Type B pancreatic cell (in vitro differentiated cells): ENCODE data around the gene MICALL1. TPM values are rescaled to one million over a fixed set of nuclear protein-coding genes. Genes with fewer than 3 reads are reported as not detected.

Source experiments
- DNase-seq: peaks from one replicate; pipeline ENCODE4 v3.0.0; 2021; ENCODE audit warnings: mixed read lengths; ENCODE audit not compliant: unreplicated experiment; ENCODE audit errors: extremely low spot score
- H3K27ac Mint-ChIP-seq: 2 replicates; pipeline ENCODE4 v1.8.0; 2021; ENCODE audit warnings: mild to moderate bottlenecking, mixed read lengths
- H3K27me3 Mint-ChIP-seq: 2 replicates; pipeline ENCODE4 v1.8.0; 2021; ENCODE audit warnings: mixed read lengths
- H3K36me3 Mint-ChIP-seq: 2 replicates; pipeline ENCODE4 v1.8.0; 2021; ENCODE audit warnings: mixed read lengths
- H3K4me1 Mint-ChIP-seq: one replicate; pipeline ENCODE4 v1.8.0; 2021; ENCODE audit warnings: mixed read lengths; ENCODE audit not compliant: unreplicated experiment
- H3K4me3 Mint-ChIP-seq: 2 replicates; pipeline ENCODE4 v1.8.0; 2021; ENCODE audit warnings: mild to moderate bottlenecking, mixed read lengths
- H3K9me3 Mint-ChIP-seq: 2 replicates; pipeline ENCODE4 v1.8.0; 2021; ENCODE audit warnings: mixed read lengths
- microRNA-seq: library from miRNA; unstranded; fragments of <30 nt; microRNA quantifications from one replicate; pipeline ENCODE4, GENCODE V29; 2020
- total RNA-seq: library from RNA; stranded (reverse); gene quantifications from 2 replicates; pipeline ENCODE4 v1.2.1, GENCODE V29; 2021; ENCODE audit warnings: low replicate concordance
- TF ChIP-seq, protein P1 (sequence below): fragments of 200-600 bp; sonication (generic); conservative IDR thresholded peaks from 2 replicates; pipeline ENCODE4 v1.5.0; 2021; ENCODE audit warnings: antibody characterized with exemption, mild to moderate bottlenecking

The MICALL1 gene
- total RNA-seq, 1 donor from 2014 or later: 56.5 TPM

DNA sequence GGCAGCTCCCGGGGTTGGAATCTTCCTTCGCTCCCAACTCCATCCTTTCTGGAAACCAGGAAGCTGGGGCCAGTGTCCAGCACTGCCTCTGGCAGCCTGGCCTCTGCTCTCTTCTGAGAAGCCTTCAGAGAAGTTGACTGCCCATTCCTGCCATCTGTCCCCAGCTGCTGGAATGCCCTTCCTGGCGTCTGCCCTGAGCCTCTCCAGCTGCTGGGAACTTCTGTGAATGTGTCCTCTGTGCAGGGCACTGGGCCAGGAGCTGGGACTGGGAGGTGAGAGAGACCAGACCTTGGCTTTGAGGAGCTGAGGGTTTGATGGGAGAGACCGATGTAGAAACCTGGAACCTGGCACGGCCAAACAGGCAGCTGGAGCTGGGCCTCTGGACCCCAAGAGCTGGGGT is 84.2 kb downstream of the MICALL1 start:
- TF ChIP-seq, protein P1, sequence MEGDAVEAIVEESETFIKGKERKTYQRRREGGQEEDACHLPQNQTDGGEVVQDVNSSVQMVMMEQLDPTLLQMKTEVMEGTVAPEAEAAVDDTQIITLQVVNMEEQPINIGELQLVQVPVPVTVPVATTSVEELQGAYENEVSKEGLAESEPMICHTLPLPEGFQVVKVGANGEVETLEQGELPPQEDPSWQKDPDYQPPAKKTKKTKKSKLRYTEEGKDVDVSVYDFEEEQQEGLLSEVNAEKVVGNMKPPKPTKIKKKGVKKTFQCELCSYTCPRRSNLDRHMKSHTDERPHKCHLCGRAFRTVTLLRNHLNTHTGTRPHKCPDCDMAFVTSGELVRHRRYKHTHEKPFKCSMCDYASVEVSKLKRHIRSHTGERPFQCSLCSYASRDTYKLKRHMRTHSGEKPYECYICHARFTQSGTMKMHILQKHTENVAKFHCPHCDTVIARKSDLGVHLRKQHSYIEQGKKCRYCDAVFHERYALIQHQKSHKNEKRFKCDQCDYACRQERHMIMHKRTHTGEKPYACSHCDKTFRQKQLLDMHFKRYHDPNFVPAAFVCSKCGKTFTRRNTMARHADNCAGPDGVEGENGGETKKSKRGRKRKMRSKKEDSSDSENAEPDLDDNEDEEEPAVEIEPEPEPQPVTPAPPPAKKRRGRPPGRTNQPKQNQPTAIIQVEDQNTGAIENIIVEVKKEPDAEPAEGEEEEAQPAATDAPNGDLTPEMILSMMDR: no peak
- H3K27ac Mint-ChIP-seq: no peak overlapping the region

DNA sequence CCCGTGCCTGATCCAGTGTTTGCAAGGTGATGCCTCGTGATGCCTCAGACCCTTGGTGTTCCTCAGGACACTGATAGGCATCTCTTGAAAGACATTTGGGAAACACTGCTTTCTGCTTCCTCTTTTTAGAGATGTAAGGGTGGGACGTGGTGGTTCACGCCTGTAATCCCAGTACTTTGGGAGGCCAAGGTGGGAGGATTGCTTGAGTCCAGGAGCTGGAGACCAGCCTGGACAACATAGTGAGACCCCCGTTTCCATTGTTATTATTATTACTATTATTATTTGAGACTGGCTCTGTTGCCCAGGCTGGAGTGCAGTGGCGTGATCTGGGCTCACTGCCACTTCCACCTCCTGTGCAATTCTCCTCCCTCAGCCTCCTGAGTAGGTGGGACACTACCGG is 84.8 kb downstream of the MICALL1 start:
- DNase-seq: no peak
- Mint-ChIP-seq H3K36me3 (no peaks in the 10 kb centered on the region), H3K9me3 (no peaks in the 10 kb centered on the region), H3K4me3 (no peak overlapping the region), H3K4me1 (no peaks in the 10 kb centered on the region), H3K27ac (no peak overlapping the region), H3K27me3 (no peaks in the 10 kb centered on the region)
- TF ChIP-seq, protein P1: no peak

More for the DNA sequence above, 84.2 kb downstream of the MICALL1 start:
- H3K36me3 Mint-ChIP-seq: no peaks in the 10 kb centered on the region
- H3K4me1 Mint-ChIP-seq: no peaks in the 10 kb centered on the region
- H3K9me3 Mint-ChIP-seq: no peaks in the 10 kb centered on the region
- no peak overlapping the region for H3K4me3 Mint-ChIP-seq
- no peak for DNase-seq
- H3K27me3 Mint-ChIP-seq: peaks cover 2% of the 10 kb centered on the region

DNA sequence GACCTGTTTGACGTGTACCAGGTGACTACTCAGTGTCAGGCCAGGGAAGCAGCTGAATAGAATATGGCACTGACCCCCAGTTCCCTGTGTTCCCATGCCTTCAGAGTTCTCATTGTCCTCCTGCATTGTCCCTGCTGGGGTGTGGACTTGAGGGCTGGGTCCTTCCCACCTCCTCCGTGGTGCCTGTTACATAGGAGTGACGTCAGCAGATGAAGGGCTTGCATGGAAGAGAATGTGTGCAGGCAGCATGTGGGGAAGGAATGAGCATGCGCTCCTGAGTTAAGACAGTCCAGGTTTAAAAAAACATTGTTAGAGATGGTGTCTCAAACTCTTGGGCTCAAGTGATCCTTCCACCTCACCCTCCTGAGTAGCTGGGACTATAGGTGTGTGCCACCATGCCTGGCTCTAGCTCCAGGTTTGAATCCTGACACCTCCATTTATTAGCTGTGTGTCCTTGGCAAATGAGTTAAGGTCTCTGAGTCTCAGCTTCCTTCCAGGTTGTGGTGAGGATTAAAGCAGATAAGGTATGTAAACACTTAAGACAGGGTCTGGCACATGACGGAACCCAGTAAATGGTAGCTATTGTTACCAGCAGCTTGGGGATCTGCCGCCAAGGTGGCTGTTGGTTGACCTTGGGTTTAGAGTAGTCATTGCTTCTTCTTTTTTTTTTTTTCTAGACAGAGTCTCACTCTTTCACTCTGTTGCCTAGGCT is 85.8 kb downstream of the MICALL1 start:
- Mint-ChIP-seq H3K27me3 (no peaks in the 10 kb centered on the region), H3K36me3 (no peaks in the 10 kb centered on the region), H3K4me3 (no peak overlapping the region), H3K4me1 (peaks cover 2% of the 10 kb centered on the region), H3K27ac (no peak overlapping the region), H3K9me3 (no peaks in the 10 kb centered on the region)
- TF ChIP-seq, protein P1: no peak
- no peak for DNase-seq

Small RNA genes within 50 kb of the gene (microRNA-seq; reads per million reads assigned to microRNA genes)
- not detected for gene MIR4534
- 1.7 reads per million for gene MIR6820

Other genes with a start within 250 kb of the MICALL1 start
- gene PDXP, start 247.6 kb upstream of the MICALL1 start, total RNA-seq: 15.6 and 30.2 TPM in 2 replicates
- gene LGALS1, start 230.7 kb upstream of the MICALL1 start, total RNA-seq: 1.8 and 235 TPM in 2 replicates
- 18.5 and 23.9 TPM in 2 replicates for gene NOL12, start 220.0 kb upstream of the MICALL1 start, total RNA-seq
- 42.9 and 47.0 TPM in 2 replicates for gene TRIOBP, start 209.2 kb upstream of the MICALL1 start, total RNA-seq
- 22.3 and 27.4 TPM in 2 replicates for gene GCAT, start 98.4 kb upstream of the MICALL1 start, total RNA-seq
- gene GALR3, start 82.9 kb upstream of the MICALL1 start, total RNA-seq: 0.34 TPM in 1 of 2 replicates, not detected in the other
- gene ANKRD54, start 62.0 kb upstream of the MICALL1 start, total RNA-seq: 24.2 and 29.4 TPM in 2 replicates
- gene EIF3L, start 56.9 kb upstream of the MICALL1 start, total RNA-seq: 578 and 740 TPM in 2 replicates
- 0.64 and 0.70 TPM in 2 replicates for gene C22orf23, start 47.3 kb downstream of the MICALL1 start, total RNA-seq
- gene POLR2F, start 47.4 kb downstream of the MICALL1 start, total RNA-seq: 92.0 and 99.6 TPM in 2 replicates
- gene SOX10, start 78.3 kb downstream of the MICALL1 start, total RNA-seq: 0.29 and 5.9 TPM in 2 replicates
- gene PICK1, start 151.1 kb downstream of the MICALL1 start, total RNA-seq: 45.4 and 45.6 TPM in 2 replicates
- not detected in 2 replicates for gene SLC16A8, start 177.9 kb downstream of the MICALL1 start, total RNA-seq
- gene BAIAP2L2, start 204.4 kb downstream of the MICALL1 start, total RNA-seq: 4.5 and 12.1 TPM in 2 replicates